Measurements from ENCODE around the gene HSPB9.
A peak's percentile ranks its signal among the peaks of the same experiment; 100 is the strongest.

The HSPB9 gene

DNA sequence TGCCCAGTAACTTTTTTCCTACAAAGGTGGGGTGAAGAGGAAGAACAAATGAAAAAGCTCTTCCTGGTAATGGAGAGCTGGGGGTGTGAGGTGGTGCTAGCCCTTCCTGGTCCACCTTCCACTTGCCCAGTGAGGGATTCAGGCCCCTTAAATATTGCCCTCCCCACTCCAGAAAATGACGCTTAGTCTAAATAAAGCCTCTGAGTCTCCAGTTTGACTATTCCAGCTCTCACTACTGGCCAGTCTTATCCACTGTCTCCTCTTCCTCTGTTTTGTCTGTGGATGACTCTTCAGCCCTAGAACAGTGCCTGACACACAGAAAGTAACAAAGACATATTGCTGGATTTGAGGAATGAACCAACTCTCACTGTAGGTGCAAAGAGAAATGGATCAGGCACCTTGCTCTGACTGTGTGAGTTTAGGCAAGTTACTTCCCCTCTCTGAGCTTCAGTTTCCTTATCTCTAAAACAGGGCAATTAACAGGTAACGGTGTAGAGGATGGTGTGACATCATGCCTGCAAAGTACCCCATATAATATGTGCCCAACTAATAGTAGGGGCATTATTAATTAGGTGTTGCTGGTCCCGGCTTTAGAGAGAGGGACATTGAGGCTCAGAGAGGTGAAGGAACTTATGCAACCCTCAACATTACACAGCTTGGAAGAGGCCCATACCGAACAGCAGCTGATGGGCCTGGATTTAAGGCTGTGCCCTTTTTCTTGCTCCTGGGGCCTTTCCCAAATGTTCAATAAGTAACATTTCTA is 45.6 kb upstream of the HSPB9 start:
- no peaks in the 10 kb centered on the region for H3K9me3 ChIP-seq (ENCODE audit: control insufficient read depth, insufficient read depth, low read depth, low read length)
- no peak overlapping the region for H3K27ac ChIP-seq (ENCODE audit: extremely low read depth, low read depth, low read length)
- H3K36me3 ChIP-seq (ENCODE audit: control insufficient read depth in 2 of 2, insufficient read depth in 1 of 2, low read length in 2 of 2): no peaks in the 10 kb centered on the region
- H3K4me1 ChIP-seq (ENCODE audit: control insufficient read depth, insufficient read depth, low read length): no peaks in the 10 kb centered on the region
- TF ChIP-seq, protein P1, sequence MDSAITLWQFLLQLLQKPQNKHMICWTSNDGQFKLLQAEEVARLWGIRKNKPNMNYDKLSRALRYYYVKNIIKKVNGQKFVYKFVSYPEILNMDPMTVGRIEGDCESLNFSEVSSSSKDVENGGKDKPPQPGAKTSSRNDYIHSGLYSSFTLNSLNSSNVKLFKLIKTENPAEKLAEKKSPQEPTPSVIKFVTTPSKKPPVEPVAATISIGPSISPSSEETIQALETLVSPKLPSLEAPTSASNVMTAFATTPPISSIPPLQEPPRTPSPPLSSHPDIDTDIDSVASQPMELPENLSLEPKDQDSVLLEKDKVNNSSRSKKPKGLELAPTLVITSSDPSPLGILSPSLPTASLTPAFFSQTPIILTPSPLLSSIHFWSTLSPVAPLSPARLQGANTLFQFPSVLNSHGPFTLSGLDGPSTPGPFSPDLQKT (IDR thresholded peaks at IDR 0.05; ENCODE audit: borderline replicate concordance, low read depth, low read length): no peak
- TF ChIP-seq ZNF768 (tag by site-specific recombination; IDR thresholded peaks at IDR 0.05) (0 out of 2 replicates have a peak, but pooled peaks have one; percentile 35), ZNF664 (tag by site-specific recombination; IDR thresholded peaks at IDR 0.05) (peak; percentile 61)
- H3K4me3 ChIP-seq (ENCODE audit: low read depth, low read length): no peak overlapping the region
- POLR2A ChIA-PET: no interaction called here
- CTCF ChIA-PET: interaction anchor here (0.6 to 3.3 kb wide), 9 partner anchors 9 to 114 kb away, joined by 3 to 9 read pairs (median 4); partner anchors contain the start of genes DNAJC7 and NKIRAS2

DNA sequence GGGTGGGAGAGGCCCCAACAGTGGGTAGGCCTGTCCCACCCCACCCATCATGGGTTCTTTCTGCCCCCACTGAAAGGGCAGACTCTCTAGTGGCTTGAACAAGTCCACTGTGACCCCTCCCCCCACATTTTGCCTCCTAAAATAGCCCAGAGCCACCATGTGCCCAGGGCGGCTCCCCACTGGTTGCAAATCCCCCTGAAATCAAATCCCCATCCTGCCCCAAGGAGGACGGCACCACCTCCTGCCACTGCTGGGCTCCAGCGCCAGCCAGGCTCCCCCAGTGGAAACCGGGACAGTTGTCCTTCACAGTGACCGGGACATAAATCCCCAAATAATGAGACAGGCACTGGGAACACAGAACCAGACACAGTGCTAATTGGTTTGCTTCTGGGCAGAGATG is 44.8 kb upstream of the HSPB9 start:
- no peaks in the 10 kb centered on the region for H3K36me3 ChIP-seq (ENCODE audit: control insufficient read depth in 2 of 2, insufficient read depth in 1 of 2, low read length in 2 of 2)
- ChIA-PET CTCF (interaction anchor here (0.8 to 3.3 kb wide), 5 partner anchors 10 to 58 kb away, joined by 3 to 9 read pairs (median 8); partner anchors contain the start of gene NKIRAS2), POLR2A (no interaction called here)
- H3K9me3 ChIP-seq (ENCODE audit: control insufficient read depth, insufficient read depth, low read depth, low read length): no peaks in the 10 kb centered on the region
- H3K27ac ChIP-seq (ENCODE audit: extremely low read depth, low read depth, low read length): no peak overlapping the region
- no peaks in the 10 kb centered on the region for H3K4me1 ChIP-seq (ENCODE audit: control insufficient read depth, insufficient read depth, low read length)
- TF ChIP-seq ZNF175 (tag by site-specific recombination; IDR thresholded peaks at IDR 0.05): no peak
- no peak for TF ChIP-seq ZNF37A (tag by site-specific recombination; IDR thresholded peaks at IDR 0.05)
- TF ChIP-seq, protein P2, sequence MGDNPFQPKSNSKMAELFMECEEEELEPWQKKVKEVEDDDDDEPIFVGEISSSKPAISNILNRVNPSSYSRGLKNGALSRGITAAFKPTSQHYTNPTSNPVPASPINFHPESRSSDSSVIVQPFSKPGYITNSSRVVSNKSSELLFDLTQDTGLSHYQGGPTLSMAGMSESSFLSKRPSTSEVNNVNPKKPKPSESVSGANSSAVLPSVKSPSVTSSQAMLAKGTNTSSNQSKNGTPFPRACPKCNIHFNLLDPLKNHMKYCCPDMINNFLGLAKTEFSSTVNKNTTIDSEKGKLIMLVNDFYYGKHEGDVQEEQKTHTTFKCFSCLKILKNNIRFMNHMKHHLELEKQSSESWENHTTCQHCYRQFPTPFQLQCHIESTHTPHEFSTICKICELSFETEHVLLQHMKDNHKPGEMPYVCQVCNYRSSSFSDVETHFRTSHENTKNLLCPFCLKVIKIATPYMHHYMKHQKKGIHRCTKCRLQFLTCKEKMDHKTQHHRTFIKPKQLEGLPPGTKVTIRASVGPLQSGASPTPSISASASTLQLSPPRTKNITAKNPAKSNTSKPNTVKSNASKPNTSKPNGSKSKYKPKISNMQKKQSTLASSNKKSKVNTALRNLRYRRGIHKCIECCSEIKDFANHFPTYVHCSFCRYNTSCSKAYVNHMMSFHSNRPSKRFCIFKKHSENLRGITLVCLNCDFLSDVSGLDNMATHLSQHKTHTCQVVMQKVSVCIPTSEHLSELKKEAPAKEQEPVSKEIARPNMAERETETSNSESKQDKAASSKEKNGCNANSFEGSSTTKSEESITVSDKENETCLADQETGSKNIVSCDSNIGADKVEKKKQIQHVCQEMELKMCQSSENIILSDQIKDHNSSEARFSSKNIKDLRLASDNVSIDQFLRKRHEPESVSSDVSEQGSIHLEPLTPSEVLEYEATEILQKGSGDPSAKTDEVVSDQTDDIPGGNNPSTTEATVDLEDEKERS (tag by site-specific recombination; IDR thresholded peaks at IDR 0.05): no peak
- TF ChIP-seq, protein P3, sequence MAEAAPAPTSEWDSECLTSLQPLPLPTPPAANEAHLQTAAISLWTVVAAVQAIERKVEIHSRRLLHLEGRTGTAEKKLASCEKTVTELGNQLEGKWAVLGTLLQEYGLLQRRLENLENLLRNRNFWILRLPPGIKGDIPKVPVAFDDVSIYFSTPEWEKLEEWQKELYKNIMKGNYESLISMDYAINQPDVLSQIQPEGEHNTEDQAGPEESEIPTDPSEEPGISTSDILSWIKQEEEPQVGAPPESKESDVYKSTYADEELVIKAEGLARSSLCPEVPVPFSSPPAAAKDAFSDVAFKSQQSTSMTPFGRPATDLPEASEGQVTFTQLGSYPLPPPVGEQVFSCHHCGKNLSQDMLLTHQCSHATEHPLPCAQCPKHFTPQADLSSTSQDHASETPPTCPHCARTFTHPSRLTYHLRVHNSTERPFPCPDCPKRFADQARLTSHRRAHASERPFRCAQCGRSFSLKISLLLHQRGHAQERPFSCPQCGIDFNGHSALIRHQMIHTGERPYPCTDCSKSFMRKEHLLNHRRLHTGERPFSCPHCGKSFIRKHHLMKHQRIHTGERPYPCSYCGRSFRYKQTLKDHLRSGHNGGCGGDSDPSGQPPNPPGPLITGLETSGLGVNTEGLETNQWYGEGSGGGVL (tag by site-specific recombination; IDR thresholded peaks at IDR 0.05): no peak
- no peak for TF ChIP-seq ZNF664 (tag by site-specific recombination; IDR thresholded peaks at IDR 0.05)
- TF ChIP-seq ZFP41 (tag by site-specific recombination; IDR thresholded peaks at IDR 0.05; ENCODE audit: borderline replicate concordance): no peak
- TF ChIP-seq GLI2 (tag by site-specific recombination; IDR thresholded peaks at IDR 0.05; ENCODE audit: borderline replicate concordance, low read depth): no peak
- TF ChIP-seq ZNF600 (tag by site-specific recombination; IDR thresholded peaks at IDR 0.05): no peak
- H3K4me3 ChIP-seq (ENCODE audit: low read depth, low read length): no peak overlapping the region

DNA sequence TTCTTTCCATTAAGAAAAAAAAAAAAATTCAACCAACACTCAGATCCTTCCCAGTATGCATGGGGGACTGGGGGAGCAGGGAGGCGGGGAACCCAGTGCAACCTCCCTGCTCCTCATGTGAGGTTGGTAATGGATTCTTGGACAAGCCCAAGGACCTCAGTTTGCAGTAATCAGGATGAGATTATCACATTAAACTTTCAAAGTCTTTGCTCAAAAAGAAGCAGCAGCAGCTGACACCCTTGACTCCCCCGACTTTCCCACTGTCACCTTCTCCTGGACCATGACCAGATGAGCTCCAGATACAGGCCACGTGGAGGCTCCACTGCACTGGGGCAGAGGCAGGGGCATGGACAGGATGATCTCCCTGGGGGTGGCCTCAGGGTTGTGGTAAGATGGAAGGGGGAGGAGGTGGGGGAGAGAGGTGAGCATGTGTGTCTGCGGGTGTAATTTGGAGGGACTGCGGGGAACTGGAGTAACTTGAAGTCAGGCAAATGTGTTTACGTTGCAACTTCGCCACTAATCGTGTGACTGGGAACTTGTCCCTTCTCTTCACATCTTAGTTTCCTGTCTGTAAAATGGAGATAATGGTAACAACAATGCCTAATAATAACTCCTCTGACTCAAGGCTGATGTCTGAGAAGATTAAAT is 44.1 kb upstream of the HSPB9 start:
- ChIA-PET CTCF (interaction anchor here (0.5 to 3.8 kb wide), 3 partner anchors 12 to 118 kb away, joined by 3 to 29 read pairs (median 7); no protein-coding TSS in a partner anchor), POLR2A (interaction anchor here (0.7 kb wide), 1 partner anchor 345 kb away, joined by 3 read pairs; the partner anchor contains the start of gene CAVIN1)
- H3K4me1 ChIP-seq (ENCODE audit: control insufficient read depth, insufficient read depth, low read length): no peaks in the 10 kb centered on the region
- TF ChIP-seq, protein P4, sequence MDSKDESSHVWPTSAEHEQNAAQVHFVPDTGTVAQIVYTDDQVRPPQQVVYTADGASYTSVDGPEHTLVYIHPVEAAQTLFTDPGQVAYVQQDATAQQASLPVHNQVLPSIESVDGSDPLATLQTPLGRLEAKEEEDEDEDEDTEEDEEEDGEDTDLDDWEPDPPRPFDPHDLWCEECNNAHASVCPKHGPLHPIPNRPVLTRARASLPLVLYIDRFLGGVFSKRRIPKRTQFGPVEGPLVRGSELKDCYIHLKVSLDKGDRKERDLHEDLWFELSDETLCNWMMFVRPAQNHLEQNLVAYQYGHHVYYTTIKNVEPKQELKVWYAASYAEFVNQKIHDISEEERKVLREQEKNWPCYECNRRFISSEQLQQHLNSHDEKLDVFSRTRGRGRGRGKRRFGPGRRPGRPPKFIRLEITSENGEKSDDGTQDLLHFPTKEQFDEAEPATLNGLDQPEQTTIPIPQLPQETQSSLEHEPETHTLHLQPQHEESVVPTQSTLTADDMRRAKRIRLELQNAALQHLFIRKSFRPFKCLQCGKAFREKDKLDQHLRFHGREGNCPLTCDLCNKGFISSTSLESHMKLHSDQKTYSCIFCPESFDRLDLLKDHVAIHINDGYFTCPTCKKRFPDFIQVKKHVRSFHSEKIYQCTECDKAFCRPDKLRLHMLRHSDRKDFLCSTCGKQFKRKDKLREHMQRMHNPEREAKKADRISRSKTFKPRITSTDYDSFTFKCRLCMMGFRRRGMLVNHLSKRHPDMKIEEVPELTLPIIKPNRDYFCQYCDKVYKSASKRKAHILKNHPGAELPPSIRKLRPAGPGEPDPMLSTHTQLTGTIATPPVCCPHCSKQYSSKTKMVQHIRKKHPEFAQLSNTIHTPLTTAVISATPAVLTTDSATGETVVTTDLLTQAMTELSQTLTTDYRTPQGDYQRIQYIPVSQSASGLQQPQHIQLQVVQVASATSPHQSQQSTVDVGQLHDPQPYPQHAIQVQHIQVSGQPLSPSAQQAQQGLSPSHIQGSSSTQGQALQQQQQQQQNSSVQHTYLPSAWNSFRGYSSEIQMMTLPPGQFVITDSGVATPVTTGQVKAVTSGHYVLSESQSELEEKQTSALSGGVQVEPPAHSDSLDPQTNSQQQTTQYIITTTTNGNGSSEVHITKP (tag by site-specific recombination; IDR thresholded peaks at IDR 0.05): peak; percentile 65
- TF ChIP-seq, protein P5, sequence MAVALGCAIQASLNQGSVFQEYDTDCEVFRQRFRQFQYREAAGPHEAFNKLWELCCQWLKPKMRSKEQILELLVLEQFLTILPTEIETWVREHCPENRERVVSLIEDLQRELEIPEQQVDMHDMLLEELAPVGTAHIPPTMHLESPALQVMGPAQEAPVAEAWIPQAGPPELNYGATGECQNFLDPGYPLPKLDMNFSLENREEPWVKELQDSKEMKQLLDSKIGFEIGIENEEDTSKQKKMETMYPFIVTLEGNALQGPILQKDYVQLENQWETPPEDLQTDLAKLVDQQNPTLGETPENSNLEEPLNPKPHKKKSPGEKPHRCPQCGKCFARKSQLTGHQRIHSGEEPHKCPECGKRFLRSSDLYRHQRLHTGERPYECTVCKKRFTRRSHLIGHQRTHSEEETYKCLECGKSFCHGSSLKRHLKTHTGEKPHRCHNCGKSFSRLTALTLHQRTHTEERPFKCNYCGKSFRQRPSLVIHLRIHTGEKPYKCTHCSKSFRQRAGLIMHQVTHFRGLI (tag by site-specific recombination; IDR thresholded peaks at IDR 0.05): no peak
- peak; percentile 23; the same call in 1 of the 2 replicates for TF ChIP-seq GLIS1 (tag by site-specific recombination; IDR thresholded peaks at IDR 0.05)
- TF ChIP-seq, protein P3 (tag by site-specific recombination; IDR thresholded peaks at IDR 0.05): peak; percentile 48; the same call in 1 of the 2 replicates
- no peaks in the 10 kb centered on the region for H3K9me3 ChIP-seq (ENCODE audit: control insufficient read depth, insufficient read depth, low read depth, low read length)
- no peaks in the 10 kb centered on the region for H3K36me3 ChIP-seq (ENCODE audit: control insufficient read depth in 2 of 2, insufficient read depth in 1 of 2, low read length in 2 of 2)
- no peak overlapping the region for H3K27ac ChIP-seq (ENCODE audit: extremely low read depth, low read depth, low read length)
- H3K4me3 ChIP-seq (ENCODE audit: low read depth, low read length): no peak overlapping the region

Measured in HEK293 (cell line).